HepG2 (cell line): ENCODE measurements around the gene AQP11.

Source experiments
- ASH2L ChIP-seq: fragments of 300-600, 200-600 bp; sonication (generic); IDR thresholded peaks from 2 replicates; pipeline ENCODE4 v1.7.0; 2017; ENCODE audit warnings: low read depth, mild to moderate bottlenecking, moderate library complexity, mixed read lengths, low read length; ENCODE audit not compliant: insufficient read length
- CEBPB ChIP-seq: IDR thresholded peaks from 2 replicates; pipeline ENCODE4 v1.6.1; 2011; ENCODE audit warnings: low read depth, low read length, improper control_type of control experiment, borderline replicate concordance
- NR3C1 ChIP-seq: sonication (generic); formaldehyde crosslinking; IDR thresholded peaks from 2 replicates; pipeline ENCODE4 v1.4.0; 2020; ENCODE audit warnings: missing genetic modification reagents
- POLR2A ChIP-seq, 2 experiments: IDR thresholded peaks; 2 replicates each; pipeline ENCODE4 v1.6.1; 2011; ENCODE audit warnings: low read depth in 2 of 2, low read length in 2 of 2, mild to moderate bottlenecking in 1 of 2, moderate library complexity in 1 of 2; ENCODE audit not compliant: insufficient read depth in 1 of 2
- SMAD1 ChIP-seq: sonication (generic); formaldehyde crosslinking; IDR thresholded peaks from 2 replicates; pipeline ENCODE4 v1.4.0; 2020; ENCODE audit warnings: missing genetic modification reagents, low read depth, mild to moderate bottlenecking, borderline replicate concordance
- SMAD3 ChIP-seq: sonication (generic); formaldehyde crosslinking; IDR thresholded peaks from 2 replicates; pipeline ENCODE4 v1.4.0; 2020; ENCODE audit warnings: missing genetic modification reagents
- ZNF350 ChIP-seq: sonication (generic); formaldehyde crosslinking; IDR thresholded peaks from 2 replicates; pipeline ENCODE4 v1.4.0; 2020; ENCODE audit warnings: mild to moderate bottlenecking, low read depth, missing genetic modification reagents, borderline replicate concordance
- TF ChIP-seq, protein P1 (sequence below): sonication (generic); formaldehyde crosslinking; IDR thresholded peaks from 2 replicates; pipeline ENCODE4 v1.5.0; 2020; ENCODE audit warnings: mild to moderate bottlenecking, missing genetic modification reagents
- TF ChIP-seq, protein P2 (sequence below): sonication (generic); formaldehyde crosslinking; IDR thresholded peaks from 2 replicates; pipeline ENCODE4 v1.8.1; 2022; ENCODE audit warnings: low read depth, mild to moderate bottlenecking, missing genetic modification reagents

DNA sequence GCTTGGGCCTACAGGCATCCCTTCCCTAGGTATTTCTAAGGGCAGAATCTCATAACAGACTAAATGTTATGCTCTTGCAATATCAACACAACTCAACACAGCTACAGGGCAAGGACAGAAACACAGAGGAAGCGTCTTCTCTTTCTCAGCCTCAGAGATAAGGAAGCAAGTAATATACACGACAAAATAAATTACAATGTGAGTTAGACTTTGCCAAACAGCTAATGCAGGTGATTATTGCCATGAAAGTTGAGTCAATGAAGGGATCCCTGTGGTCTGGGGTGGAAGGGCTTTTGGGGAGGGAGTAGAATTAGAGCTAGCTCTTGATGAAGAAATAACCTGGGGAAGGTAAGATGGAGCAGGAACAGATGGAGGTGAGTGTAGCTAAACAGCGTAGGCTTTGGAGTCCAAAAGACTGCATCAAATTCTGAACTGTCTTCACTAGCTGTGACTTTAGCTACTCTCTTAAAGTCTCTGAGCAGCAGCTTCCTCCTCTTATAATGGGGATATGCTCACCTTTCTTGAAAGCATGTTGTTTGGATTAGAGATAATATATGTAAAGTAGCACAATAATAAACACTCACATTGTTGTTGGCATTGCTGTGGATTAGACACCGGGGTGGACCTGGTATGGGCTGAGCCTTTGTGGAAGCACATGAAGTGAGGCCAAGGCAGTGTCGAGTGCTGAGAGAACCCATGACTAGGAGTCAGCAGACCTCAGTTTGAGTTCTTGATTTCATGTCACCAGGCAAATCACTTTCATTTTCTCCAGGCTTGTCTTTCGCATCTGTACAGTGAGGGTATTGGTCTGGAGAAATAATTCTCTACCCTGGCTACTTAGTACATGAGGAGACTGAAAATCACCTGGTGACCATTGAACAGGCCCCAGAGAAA lies 41.0 kb upstream of the AQP11 start:
- TF ChIP-seq ASH2L = no peak
- TF ChIP-seq, protein P1, sequence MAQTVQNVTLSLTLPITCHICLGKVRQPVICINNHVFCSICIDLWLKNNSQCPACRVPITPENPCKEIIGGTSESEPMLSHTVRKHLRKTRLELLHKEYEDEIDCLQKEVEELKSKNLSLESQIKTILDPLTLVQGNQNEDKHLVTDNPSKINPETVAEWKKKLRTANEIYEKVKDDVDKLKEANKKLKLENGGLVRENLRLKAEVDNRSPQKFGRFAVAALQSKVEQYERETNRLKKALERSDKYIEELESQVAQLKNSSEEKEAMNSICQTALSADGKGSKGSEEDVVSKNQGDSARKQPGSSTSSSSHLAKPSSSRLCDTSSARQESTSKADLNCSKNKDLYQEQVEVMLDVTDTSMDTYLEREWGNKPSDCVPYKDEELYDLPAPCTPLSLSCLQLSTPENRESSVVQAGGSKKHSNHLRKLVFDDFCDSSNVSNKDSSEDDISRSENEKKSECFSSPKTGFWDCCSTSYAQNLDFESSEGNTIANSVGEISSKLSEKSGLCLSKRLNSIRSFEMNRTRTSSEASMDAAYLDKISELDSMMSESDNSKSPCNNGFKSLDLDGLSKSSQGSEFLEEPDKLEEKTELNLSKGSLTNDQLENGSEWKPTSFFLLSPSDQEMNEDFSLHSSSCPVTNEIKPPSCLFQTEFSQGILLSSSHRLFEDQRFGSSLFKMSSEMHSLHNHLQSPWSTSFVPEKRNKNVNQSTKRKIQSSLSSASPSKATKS (CRISPR knock-in tag) = no peak
- no peak for TF ChIP-seq CEBPB
- no peak for TF ChIP-seq POLR2A (IDR thresholded peaks at IDR 0.05; ENCODE audit: insufficient read depth in 1 of 2, low read depth in 2 of 2, low read length in 2 of 2)
- TF ChIP-seq NR3C1 (CRISPR knock-in tag) = no peak
- TF ChIP-seq, protein P2, sequence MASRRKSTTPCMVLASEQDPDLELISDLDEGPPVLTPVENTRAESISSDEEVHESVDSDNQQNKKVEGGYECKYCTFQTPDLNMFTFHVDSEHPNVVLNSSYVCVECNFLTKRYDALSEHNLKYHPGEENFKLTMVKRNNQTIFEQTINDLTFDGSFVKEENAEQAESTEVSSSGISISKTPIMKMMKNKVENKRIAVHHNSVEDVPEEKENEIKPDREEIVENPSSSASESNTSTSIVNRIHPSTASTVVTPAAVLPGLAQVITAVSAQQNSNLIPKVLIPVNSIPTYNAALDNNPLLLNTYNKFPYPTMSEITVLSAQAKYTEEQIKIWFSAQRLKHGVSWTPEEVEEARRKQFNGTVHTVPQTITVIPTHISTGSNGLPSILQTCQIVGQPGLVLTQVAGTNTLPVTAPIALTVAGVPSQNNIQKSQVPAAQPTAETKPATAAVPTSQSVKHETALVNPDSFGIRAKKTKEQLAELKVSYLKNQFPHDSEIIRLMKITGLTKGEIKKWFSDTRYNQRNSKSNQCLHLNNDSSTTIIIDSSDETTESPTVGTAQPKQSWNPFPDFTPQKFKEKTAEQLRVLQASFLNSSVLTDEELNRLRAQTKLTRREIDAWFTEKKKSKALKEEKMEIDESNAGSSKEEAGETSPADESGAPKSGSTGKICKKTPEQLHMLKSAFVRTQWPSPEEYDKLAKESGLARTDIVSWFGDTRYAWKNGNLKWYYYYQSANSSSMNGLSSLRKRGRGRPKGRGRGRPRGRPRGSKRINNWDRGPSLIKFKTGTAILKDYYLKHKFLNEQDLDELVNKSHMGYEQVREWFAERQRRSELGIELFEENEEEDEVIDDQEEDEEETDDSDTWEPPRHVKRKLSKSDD (CRISPR knock-in tag) = no peak
- TF ChIP-seq ZNF350 = no peak
- TF ChIP-seq SMAD3 (CRISPR knock-in tag) = no peak
- TF ChIP-seq SMAD1 (CRISPR knock-in tag) = no peak
